ENCODE results near the gene RGL1.

RGL1 gene

GRCh38 chr1:183883623-183884022 lies 78.7 kb downstream of the RGL1 start:
- Histone ChIP-seq H3K4me3 (ENCODE audit: low read depth, low read length, poor library complexity, severe bottlenecking) (no peak overlapping the region), H3K27ac (ENCODE audit: low read depth, low read length, poor library complexity, severe bottlenecking) (no peak overlapping the region), H3K9ac (ENCODE audit: low read length) (no peak overlapping the region), H3K27me3 (ENCODE audit: insufficient read depth, low read length) (no peaks in the 10 kb centered on the region), H3K79me2 (ENCODE audit: insufficient read depth, low read length) (no peaks in the 10 kb centered on the region), H3K9me2 (ENCODE audit: low read depth, low read length) (no peaks in the 10 kb centered on the region), H3K9me3 (ENCODE audit: low read length) (no peaks in the 10 kb centered on the region), H3F3A (ENCODE audit: insufficient read depth, low read length) (no peaks in the 10 kb centered on the region), H3K36me3 (ENCODE audit: insufficient read depth, low read length) (no peaks in the 10 kb centered on the region), H2AFZ (ENCODE audit: low read length) (no peak overlapping the region), H3K4me2 (ENCODE audit: low read length) (no peak overlapping the region), H4K20me1 (ENCODE audit: insufficient read depth, low read length) (no peaks in the 10 kb centered on the region; the same call in 1 of the 2 replicates), H3K4me1 (ENCODE audit: insufficient read depth, low read length, severe bottlenecking) (no peaks in the 10 kb centered on the region)
- TF ChIP-seq EZH2 (IDR thresholded peaks at IDR 0.05; ENCODE audit: borderline replicate concordance, low read length) = no peak
- TF ChIP-seq CTCF (IDR thresholded peaks at IDR 0.05; ENCODE audit: low read length) = no peak

- no peak overlapping the region for H3K9ac ChIP-seq (ENCODE audit: low read length)
- H3K36me3 ChIP-seq (ENCODE audit: insufficient read depth, low read length) = no peaks in the 10 kb centered on the region
- no peak overlapping the region for H3K4me2 ChIP-seq (ENCODE audit: low read length)
- H3K27ac ChIP-seq (ENCODE audit: low read depth, low read length, poor library complexity, severe bottlenecking) = no peak overlapping the region
- H3K9me3 ChIP-seq (ENCODE audit: low read length) = no peaks in the 10 kb centered on the region
- no peak for TF ChIP-seq EZH2 (IDR thresholded peaks at IDR 0.05; ENCODE audit: borderline replicate concordance, low read length)
- no peak for TF ChIP-seq CTCF (IDR thresholded peaks at IDR 0.05; ENCODE audit: low read length)
- no peaks in the 10 kb centered on the region for H3F3A ChIP-seq (ENCODE audit: insufficient read depth, low read length)
- H3K9me2 ChIP-seq (ENCODE audit: low read depth, low read length) = no peaks in the 10 kb centered on the region
- no peak overlapping the region for H3K4me3 ChIP-seq (ENCODE audit: low read depth, low read length, poor library complexity, severe bottlenecking)
- no peaks in the 10 kb centered on the region for H3K4me1 ChIP-seq (ENCODE audit: insufficient read depth, low read length, severe bottlenecking)
- no peaks in the 10 kb centered on the region for H3K27me3 ChIP-seq (ENCODE audit: insufficient read depth, low read length)
- no peaks in the 10 kb centered on the region for H4K20me1 ChIP-seq (ENCODE audit: insufficient read depth, low read length)
- H2AFZ ChIP-seq (ENCODE audit: low read length) = no peak overlapping the region
- H3K79me2 ChIP-seq (ENCODE audit: insufficient read depth, low read length) = no peaks in the 10 kb centered on the region
Measured at GRCh38 chr1:183884526-183884925, 79.6 kb downstream of the RGL1 start.

GRCh38 chr1:183885142-183885735 lies 80.3 kb downstream of the RGL1 start:
- no peaks in the 10 kb centered on the region for H3K27me3 ChIP-seq (ENCODE audit: insufficient read depth, low read length)
- no peak overlapping the region for H2AFZ ChIP-seq (ENCODE audit: low read length)
- H3K9me3 ChIP-seq (ENCODE audit: low read length) = no peaks in the 10 kb centered on the region
- no peaks in the 10 kb centered on the region for H3K9me2 ChIP-seq (ENCODE audit: low read depth, low read length)
- H4K20me1 ChIP-seq (ENCODE audit: insufficient read depth, low read length) = no peaks in the 10 kb centered on the region
- no peaks in the 10 kb centered on the region for H3F3A ChIP-seq (ENCODE audit: insufficient read depth, low read length)
- no peak overlapping the region for H3K27ac ChIP-seq (ENCODE audit: low read depth, low read length, poor library complexity, severe bottlenecking)
- no peak for TF ChIP-seq EZH2 (IDR thresholded peaks at IDR 0.05; ENCODE audit: borderline replicate concordance, low read length)
- TF ChIP-seq CTCF (IDR thresholded peaks at IDR 0.05; ENCODE audit: low read length) = no peak
- no peaks in the 10 kb centered on the region for H3K36me3 ChIP-seq (ENCODE audit: insufficient read depth, low read length)
- H3K4me3 ChIP-seq (ENCODE audit: low read depth, low read length, poor library complexity, severe bottlenecking) = no peak overlapping the region
- no peak overlapping the region for H3K9ac ChIP-seq (ENCODE audit: low read length)
- H3K79me2 ChIP-seq (ENCODE audit: insufficient read depth, low read length) = no peaks in the 10 kb centered on the region
- H3K4me1 ChIP-seq (ENCODE audit: insufficient read depth, low read length, severe bottlenecking) = no peaks in the 10 kb centered on the region
- H3K4me2 ChIP-seq (ENCODE audit: low read length) = no peak overlapping the region
